ENCODE results near the gene AUTS2.

DNA sequence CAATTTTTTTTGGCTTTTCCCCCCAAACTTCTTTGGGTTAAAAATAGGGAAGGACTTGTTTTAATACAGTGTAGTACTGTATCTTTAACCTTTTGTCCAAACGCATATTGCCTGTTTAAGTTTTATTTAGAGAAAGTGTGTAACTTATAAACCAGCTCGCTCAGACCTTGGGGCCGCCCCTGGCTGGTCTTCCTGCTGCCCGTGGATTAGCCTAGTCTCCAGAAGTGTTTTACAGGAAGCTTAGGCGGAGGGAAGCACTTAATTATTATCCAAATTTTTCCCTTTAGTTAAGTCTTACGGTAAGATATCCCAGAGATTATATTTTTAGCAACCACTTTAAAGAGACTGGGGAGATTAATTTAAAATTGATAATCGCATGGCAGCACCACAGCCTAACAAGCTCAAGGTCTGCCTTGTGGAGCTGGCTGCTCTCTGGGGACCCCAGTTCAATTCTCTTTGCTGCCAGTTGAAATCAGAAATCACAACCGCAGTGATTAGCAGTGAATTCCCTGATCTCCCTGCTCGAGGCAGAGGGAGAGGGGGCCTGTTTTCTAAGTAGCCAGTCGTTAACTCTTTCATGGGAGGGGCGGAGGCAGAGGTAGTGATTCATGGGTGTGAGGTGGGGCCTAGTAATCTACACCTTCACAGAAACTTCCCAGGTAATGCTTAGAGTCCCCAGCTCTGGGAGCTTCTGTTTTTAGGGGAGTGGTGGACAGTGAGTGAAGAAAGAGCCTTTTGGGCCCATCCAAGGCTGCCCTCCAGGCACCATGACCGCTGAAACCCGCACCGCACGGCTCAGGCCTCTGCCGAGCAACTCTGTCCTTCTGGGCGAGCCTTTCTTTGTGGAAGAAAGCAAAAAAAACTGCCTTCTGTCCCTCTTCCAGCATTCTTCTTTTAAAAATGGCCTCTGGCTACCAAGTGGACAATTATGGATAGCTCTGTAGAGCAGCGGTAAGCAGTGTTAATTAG is 984.9 kb downstream of the AUTS2 start:
- TF ChIP-seq POLR2A (IDR thresholded peaks at IDR 0.05) = no peak
- TF ChIP-seq, protein P1, sequence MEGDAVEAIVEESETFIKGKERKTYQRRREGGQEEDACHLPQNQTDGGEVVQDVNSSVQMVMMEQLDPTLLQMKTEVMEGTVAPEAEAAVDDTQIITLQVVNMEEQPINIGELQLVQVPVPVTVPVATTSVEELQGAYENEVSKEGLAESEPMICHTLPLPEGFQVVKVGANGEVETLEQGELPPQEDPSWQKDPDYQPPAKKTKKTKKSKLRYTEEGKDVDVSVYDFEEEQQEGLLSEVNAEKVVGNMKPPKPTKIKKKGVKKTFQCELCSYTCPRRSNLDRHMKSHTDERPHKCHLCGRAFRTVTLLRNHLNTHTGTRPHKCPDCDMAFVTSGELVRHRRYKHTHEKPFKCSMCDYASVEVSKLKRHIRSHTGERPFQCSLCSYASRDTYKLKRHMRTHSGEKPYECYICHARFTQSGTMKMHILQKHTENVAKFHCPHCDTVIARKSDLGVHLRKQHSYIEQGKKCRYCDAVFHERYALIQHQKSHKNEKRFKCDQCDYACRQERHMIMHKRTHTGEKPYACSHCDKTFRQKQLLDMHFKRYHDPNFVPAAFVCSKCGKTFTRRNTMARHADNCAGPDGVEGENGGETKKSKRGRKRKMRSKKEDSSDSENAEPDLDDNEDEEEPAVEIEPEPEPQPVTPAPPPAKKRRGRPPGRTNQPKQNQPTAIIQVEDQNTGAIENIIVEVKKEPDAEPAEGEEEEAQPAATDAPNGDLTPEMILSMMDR (IDR thresholded peaks at IDR 0.05) = no peak

All from vagina (tissue), 2 donors.